Measurements from ENCODE around the gene GRIN1. TPM values are rescaled to one million over a fixed set of nuclear protein-coding genes. Genes with fewer than 3 reads are reported as not detected.

GRIN1 gene
- total RNA-seq, 4 donors from 2014 or later = 0.14 TPM; not detected in 3

GRCh38 chr9:137168904-137169856, 30.2 kb downstream of the GRIN1 start:
- Histone ChIP-seq H3K4me1 (peaks cover 10 to 37% (median 30%) of the 10 kb centered on the region in 4 donors), H3K4me3 (peak overlapping the region in 3 of 4 donors; percentile 30 to 48 (median 46)), H3K9me3 (no peaks in the 10 kb centered on the region), H3K27me3 (peaks cover 98% of the 10 kb centered on the region), H3K27ac (peak overlapping the region; percentile 30 to 72 (median 48)), H3K36me3 (no peaks in the 10 kb centered on the region)
- in situ Hi-C loops (cut with MboI; ENCODE audit: low pct_ligation_motif_present in 1 of 4, low pct_unique_long_range_greater_than_20kb in 1 of 4, low sequenced_read_pairs in 3 of 4) (no loop called here), intact Hi-C loops (cut with DNase I; ENCODE audit: low total_unique reads) (no loop called here)
- TF ChIP-seq EP300 (IDR thresholded peaks at IDR 0.05; ENCODE audit: low read depth) (no peak), CTCF (IDR thresholded peaks at IDR 0.05) (peak in 1 of 5 experiments; percentile 10), POLR2AphosphoS5 (IDR thresholded peaks at IDR 0.05) (no peak), POLR2A (IDR thresholded peaks at IDR 0.05) (no peak)
- 0% methylated on average over 98 of the region's 124 CpGs; no CpG with 5 or more reads in 1 of the 2 donors for WGBS, 2 donors (ENCODE audit: low coverage in 1 of 2)
- DNase-seq = peak; percentile 41

- Histone ChIP-seq H3K4me3 (peak within 1 kb of the TSS in 3 of 4 donors; percentile 30 to 48 (median 46)), H3K36me3 (no peaks in the 10 kb centered on the region), H3K27me3 (peaks cover 96% of the 10 kb centered on the region), H3K4me1 (peaks cover 10 to 41% (median 33%) of the 10 kb centered on the region in 4 donors), H3K27ac (peak within 1 kb of the TSS; percentile 30 to 72 (median 48)), H3K9me3 (no peaks in the 10 kb centered on the region)
- DNase-seq = peak; percentile 52
- WGBS, 2 donors (ENCODE audit: low coverage in 1 of 2) = 15% methylated on average over 22 of the region's 41 CpGs; no CpG with 5 or more reads in 1 of the 2 donors
- intact Hi-C loops (cut with DNase I; ENCODE audit: low total_unique reads) (no loop called here), in situ Hi-C loops (cut with MboI; ENCODE audit: low pct_ligation_motif_present in 1 of 4, low pct_unique_long_range_greater_than_20kb in 1 of 4, low sequenced_read_pairs in 3 of 4) (no loop called here)
- TF ChIP-seq EP300 (IDR thresholded peaks at IDR 0.05; ENCODE audit: low read depth) = no peak
- peak in 1 of 3 donors; percentile 27 for TF ChIP-seq POLR2AphosphoS5 (IDR thresholded peaks at IDR 0.05)
Observed at GRCh38 chr9:137169896-137170358, 31.0 kb downstream of the GRIN1 start, which contains the start of gene LRRC26. LRRC26 (minus strand) TSS chr9:137170051; CDS start chr9:137169943, 108 bp downstream.

GRCh38 chr9:137170486-137171148, 31.7 kb downstream of the GRIN1 start:
- peaks cover 93% of the 10 kb centered on the region for H3K27me3 ChIP-seq

More at GRCh38 chr9:137170486-137171148, 31.7 kb downstream of the GRIN1 start:
- H3K4me1 ChIP-seq = peaks cover 10 to 41% (median 34%) of the 10 kb centered on the region in 4 donors
- intact Hi-C loops (cut with DNase I; ENCODE audit: low total_unique reads) (no loop called here), in situ Hi-C loops (cut with MboI; ENCODE audit: low pct_ligation_motif_present in 1 of 4, low pct_unique_long_range_greater_than_20kb in 1 of 4, low sequenced_read_pairs in 3 of 4) (no loop called here)
- no peak for TF ChIP-seq POLR2AphosphoS5 (IDR thresholded peaks at IDR 0.05)
- TF ChIP-seq EP300 (IDR thresholded peaks at IDR 0.05; ENCODE audit: low read depth) = no peak
- no peak for TF ChIP-seq POLR2A (IDR thresholded peaks at IDR 0.05)
- TF ChIP-seq CTCF (IDR thresholded peaks at IDR 0.05) = no peak
- no peaks in the 10 kb centered on the region for H3K36me3 ChIP-seq
- 63% methylated on average over 12 of the region's 14 CpGs; no CpG with 5 or more reads in 1 of the 2 donors for WGBS, 2 donors (ENCODE audit: low coverage in 1 of 2)
- no peaks in the 10 kb centered on the region for H3K9me3 ChIP-seq
- no peak overlapping the region for H3K4me3 ChIP-seq
- H3K27ac ChIP-seq = peak overlapping the region in 1 of 4 donors; percentile 72
- no peak for DNase-seq
